GM21381 (cell line): Measurements from ENCODE around the gene HECTD4.

Experiments
- ATAC-seq: cut with Tn5 transposase; IDR thresholded peaks from one replicate; pipeline ENCODE4 v1.9.1; 2021; ENCODE audit warnings: mild to moderate bottlenecking, moderate library complexity; ENCODE audit not compliant: unreplicated experiment

The HECTD4 gene

GRCh38 chr12:112184056-112184887, 198.0 kb downstream of the HECTD4 start:
- no peak for ATAC-seq

GRCh38 chr12:112183141-112184021, 198.8 kb downstream of the HECTD4 start:
- no peak for ATAC-seq

- ATAC-seq, result no peak
Observed at GRCh38 chr12:112182499-112182898, 199.7 kb downstream of the HECTD4 start.

- ATAC-seq, result no peak
Observed at GRCh38 chr12:112180422-112180821, 201.8 kb downstream of the HECTD4 start.

GRCh38 chr12:112179916-112180315, 202.3 kb downstream of the HECTD4 start:
- no peak for ATAC-seq

GRCh38 chr12:112179341-112179740, 202.9 kb downstream of the HECTD4 start:
- no peak for ATAC-seq

- ATAC-seq, result no peak
Observed at GRCh38 chr12:112178796-112179195, 203.4 kb downstream of the HECTD4 start.

GRCh38 chr12:112176321-112177010, 205.8 kb downstream of the HECTD4 start:
- no peak for ATAC-seq

- ATAC-seq, result no peak
Observed at GRCh38 chr12:112175361-112176155, 206.7 kb downstream of the HECTD4 start.

- ATAC-seq, result no peak
Observed at GRCh38 chr12:112172556-112173324, 209.5 kb downstream of the HECTD4 start.

GRCh38 chr12:112170971-112171596, 211.1 kb downstream of the HECTD4 start:
- no peak for ATAC-seq

- ATAC-seq, result no peak
Observed at GRCh38 chr12:112170376-112170775, 211.9 kb downstream of the HECTD4 start.

GRCh38 chr12:112169966-112170365, 212.3 kb downstream of the HECTD4 start:
- ATAC-seq, result no peak

GRCh38 chr12:112169161-112169872, 212.9 kb downstream of the HECTD4 start:
- no peak for ATAC-seq

- ATAC-seq, result no peak
Observed at GRCh38 chr12:112168561-112168971, 213.7 kb downstream of the HECTD4 start.

GRCh38 chr12:112167718-112168525, 214.3 kb downstream of the HECTD4 start:
- ATAC-seq, result no peak

- ATAC-seq, result no peak
Observed at GRCh38 chr12:112167031-112167461, 215.2 kb downstream of the HECTD4 start.
